Activated CD8-positive, alpha-beta T cell treated with anti-CD3 and anti-CD28 coated beads, Interleukin-2, amount 10 ng/mL, durations not matched to agents 7 days and 5 days (primary cell): ENCODE results near the gene KCNMA1. TPM values are rescaled to one million over a fixed set of nuclear protein-coding genes. Genes with fewer than 3 reads are reported as not detected.

ENCODE experiments used
- ATAC-seq: fragments of 150-1000 bp; cut with Tn5 transposase; one replicate; pipeline ENCODE4 v1.10.0; 2021; ENCODE audit warnings: moderate library complexity
- CTCF ChIA-PET: fragments of 350-600 bp; sonication (Branson Sonifier 250); formaldehyde crosslinking; loops from one replicate; lab custom pipeline; 2021; ENCODE audit warnings: antibody characterized with exemption; lab: Charles Lee
- POLR2A ChIA-PET: fragments of 350-600 bp; sonication (Branson Sonifier 250); formaldehyde crosslinking; loops from one replicate; lab custom pipeline; 2021; ENCODE audit warnings: antibody characterized with exemption; lab: Charles Lee
- DNase-seq: peaks from one replicate; pipeline ENCODE4 v3.0.0-alpha.2; 2020
- H3K27ac Mint-ChIP-seq: one replicate; pipeline ENCODE4 v1.8.0; 2021; ENCODE audit warnings: mild to moderate bottlenecking, mixed read lengths
- H3K27me3 Mint-ChIP-seq: one replicate; pipeline ENCODE4 v1.8.0; 2021; ENCODE audit warnings: low read depth, mixed read lengths
- H3K36me3 Mint-ChIP-seq: one replicate; pipeline ENCODE4 v1.8.0; 2021; ENCODE audit warnings: low read depth, mixed read lengths
- H3K4me1 Mint-ChIP-seq: one replicate; pipeline ENCODE4 v1.8.0; 2021; ENCODE audit warnings: low read depth, mixed read lengths
- H3K4me3 Mint-ChIP-seq: one replicate; pipeline ENCODE4 v1.8.0; 2021; ENCODE audit warnings: mild to moderate bottlenecking, mixed read lengths
- H3K9me3 Mint-ChIP-seq: one replicate; pipeline ENCODE4 v1.8.0; 2022; ENCODE audit warnings: mixed read lengths; ENCODE audit not compliant: insufficient read depth
- total RNA-seq, 2 experiments: library from RNA; stranded (reverse); gene quantifications; one replicate each; pipeline ENCODE4 v1.2.3, GENCODE V29; 2021

The KCNMA1 gene
- total RNA-seq, 2 experiments from 2014 or later = 0.16 TPM

DNA sequence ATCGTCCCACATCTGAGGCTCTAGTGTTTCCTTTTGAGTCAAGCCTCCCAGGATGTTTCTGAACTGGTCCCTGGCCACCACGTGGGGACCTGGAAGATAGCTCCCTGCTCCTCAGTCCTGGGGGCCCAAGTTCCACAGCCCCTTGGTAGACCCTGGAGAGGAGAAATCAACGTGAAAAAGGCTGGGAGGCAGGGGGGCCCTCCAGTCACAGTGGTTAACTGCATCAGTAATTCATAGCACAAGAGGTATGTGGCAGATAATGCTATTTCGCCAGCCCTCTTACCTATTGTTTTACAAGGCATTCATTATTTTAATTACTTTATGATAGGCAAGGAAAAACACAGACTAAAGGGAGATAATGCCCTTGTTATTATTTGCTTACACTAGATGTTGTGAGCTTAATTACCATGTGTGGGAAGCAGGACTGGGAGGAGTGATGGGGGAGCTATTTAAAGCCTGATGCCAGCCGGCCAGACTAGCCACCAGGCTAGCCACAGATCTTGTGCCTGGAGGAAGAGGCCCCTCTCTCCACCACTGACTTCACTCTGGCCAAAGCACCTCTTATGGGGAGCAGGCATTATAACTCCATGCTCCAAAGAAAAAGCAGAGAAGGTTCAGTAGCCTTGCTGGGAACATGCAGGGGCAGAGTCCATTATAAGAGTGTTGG lies 230.7 kb downstream of the KCNMA1 start:
- DNase-seq = no peak
- H3K36me3 Mint-ChIP-seq = no peaks in the 10 kb centered on the region
- no peaks in the 10 kb centered on the region for H3K9me3 Mint-ChIP-seq
- no peak overlapping the region for H3K4me3 Mint-ChIP-seq
- ATAC-seq = no peak
- no peaks in the 10 kb centered on the region for H3K27me3 Mint-ChIP-seq
- H3K27ac Mint-ChIP-seq = no peak overlapping the region
- ChIA-PET POLR2A (no interaction called here), CTCF (no interaction called here)
- no peaks in the 10 kb centered on the region for H3K4me1 Mint-ChIP-seq

DNA sequence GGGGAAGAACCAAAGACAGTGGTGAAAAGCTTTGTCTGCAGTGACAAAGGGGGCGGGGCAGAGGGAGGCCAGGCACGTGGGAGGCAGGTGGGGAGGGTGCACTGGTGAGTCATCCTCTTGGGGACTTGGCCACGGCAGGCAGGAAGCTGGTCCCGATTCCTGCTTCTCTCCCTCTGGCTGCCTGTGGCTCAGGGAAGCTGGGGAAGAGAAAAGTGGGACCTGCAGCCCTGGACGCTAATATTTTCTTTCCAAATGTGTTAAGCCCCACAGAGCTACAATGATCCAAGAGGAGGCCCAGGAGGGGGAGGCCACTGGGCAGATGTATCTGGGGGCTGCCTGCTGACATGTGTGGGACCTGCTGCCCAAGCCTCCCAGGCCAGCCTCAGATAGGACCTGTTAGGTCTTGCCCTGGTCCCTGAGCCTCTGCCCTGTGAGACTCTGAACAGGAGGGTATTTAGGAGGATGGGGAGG lies 231.8 kb downstream of the KCNMA1 start:
- ChIA-PET POLR2A (interaction anchor here (0.6 kb wide), 1 partner anchor 14 kb away, joined by 3 read pairs; no protein-coding TSS in a partner anchor), CTCF (no interaction called here)
- DNase-seq = peak; percentile 30

GRCh38 chr10:77404810-77405209 lies 232.8 kb downstream of the KCNMA1 start:
- DNase-seq = no peak
- ChIA-PET POLR2A (no interaction called here), CTCF (no interaction called here)
- Mint-ChIP-seq H3K4me1 (no peaks in the 10 kb centered on the region), H3K36me3 (no peaks in the 10 kb centered on the region), H3K27me3 (no peaks in the 10 kb centered on the region), H3K4me3 (no peak overlapping the region), H3K9me3 (no peaks in the 10 kb centered on the region), H3K27ac (no peak overlapping the region)
- no peak for ATAC-seq

More for the DNA sequence above, 231.8 kb downstream of the KCNMA1 start:
- Mint-ChIP-seq H3K36me3 (no peaks in the 10 kb centered on the region), H3K27ac (no peak overlapping the region), H3K9me3 (no peaks in the 10 kb centered on the region), H3K4me3 (no peak overlapping the region), H3K27me3 (no peaks in the 10 kb centered on the region), H3K4me1 (no peaks in the 10 kb centered on the region)
- ATAC-seq = no peak

DNA sequence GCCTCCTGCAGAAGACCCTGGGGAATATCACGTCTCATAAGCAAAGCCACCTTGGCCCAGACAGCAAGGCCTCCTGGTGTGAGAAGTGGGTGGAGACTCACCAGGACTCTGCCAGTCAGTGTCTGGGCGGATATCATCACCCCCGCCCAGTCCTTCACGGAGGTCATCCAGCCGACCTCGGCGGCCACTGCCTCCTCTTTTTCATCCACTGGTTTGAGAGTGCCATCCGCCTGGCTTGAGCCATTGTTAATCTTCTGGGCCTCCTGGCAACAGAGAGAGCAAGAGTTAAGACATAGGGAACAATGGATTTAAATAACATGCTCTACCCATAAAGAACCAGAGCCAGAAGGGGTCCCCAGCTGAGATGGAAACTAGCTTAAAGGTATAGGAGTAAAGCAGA lies 233.8 kb downstream of the KCNMA1 start:
- no peak for ATAC-seq
- ChIA-PET CTCF (interaction anchor here (0.9 kb wide), 1 partner anchor 11 kb away, joined by 4 read pairs; no protein-coding TSS in a partner anchor), POLR2A (interaction anchor here (0.6 kb wide), 1 partner anchor 26 kb away, joined by 3 read pairs; no protein-coding TSS in a partner anchor)
- Mint-ChIP-seq H3K9me3 (no peaks in the 10 kb centered on the region), H3K36me3 (no peaks in the 10 kb centered on the region), H3K4me1 (no peaks in the 10 kb centered on the region), H3K27ac (no peak overlapping the region), H3K4me3 (no peak overlapping the region), H3K27me3 (peaks cover under 1% of the 10 kb centered on the region)
- no peak for DNase-seq

DNA sequence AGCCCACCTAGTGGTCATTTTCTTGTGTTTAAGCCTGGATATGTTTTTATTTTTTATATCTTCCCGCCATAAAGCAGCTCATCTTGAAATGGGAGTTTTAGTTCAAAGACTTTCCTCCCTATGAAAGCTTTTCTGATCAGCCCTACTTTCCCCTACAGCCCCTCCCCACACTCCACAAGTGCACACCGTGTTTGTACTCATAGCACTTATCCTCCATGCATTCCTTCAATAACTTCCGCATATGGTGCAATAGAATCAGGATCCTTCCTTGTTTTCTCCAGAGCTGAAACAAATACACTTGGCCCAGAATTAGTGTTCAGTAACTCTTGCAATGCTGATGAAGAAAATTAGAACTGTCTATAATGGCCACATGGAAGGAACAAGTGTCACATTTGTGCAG lies 235.9 kb downstream of the KCNMA1 start:
- Mint-ChIP-seq H3K27me3 (peaks cover 11% of the 10 kb centered on the region), H3K4me3 (no peak overlapping the region), H3K4me1 (no peaks in the 10 kb centered on the region), H3K36me3 (no peaks in the 10 kb centered on the region), H3K9me3 (no peaks in the 10 kb centered on the region), H3K27ac (no peak overlapping the region)
- DNase-seq (no peak), ATAC-seq (no peak)
- CTCF ChIA-PET = no interaction called here
- POLR2A ChIA-PET = no interaction called here

DNA sequence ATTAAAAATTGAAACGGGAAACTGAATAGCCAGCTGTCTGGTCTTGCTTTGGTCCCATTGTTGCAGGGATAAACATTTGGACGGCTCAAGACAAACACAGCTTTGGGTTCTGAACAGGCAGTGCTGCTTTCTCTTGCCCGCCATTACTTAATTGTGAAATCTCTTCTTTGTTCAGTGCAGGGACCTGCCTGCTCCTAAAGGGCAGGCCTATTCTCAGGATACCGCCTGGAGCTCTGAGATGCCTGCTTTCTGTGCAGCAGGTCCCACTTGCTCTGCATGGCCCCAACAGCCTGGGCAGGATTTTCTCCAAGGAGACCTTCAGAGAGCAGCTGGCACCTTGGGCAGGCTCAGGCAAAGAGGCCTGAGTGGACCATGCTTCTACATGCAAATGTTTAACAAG lies 237.6 kb downstream of the KCNMA1 start:
- no peaks in the 10 kb centered on the region for H3K36me3 Mint-ChIP-seq
- peaks cover 13% of the 10 kb centered on the region for H3K27me3 Mint-ChIP-seq
- no peak for DNase-seq
- CTCF ChIA-PET = no interaction called here
- no peak overlapping the region for H3K27ac Mint-ChIP-seq
- no peak for ATAC-seq
- H3K4me3 Mint-ChIP-seq = no peak overlapping the region
- H3K4me1 Mint-ChIP-seq = no peaks in the 10 kb centered on the region
- H3K9me3 Mint-ChIP-seq = no peaks in the 10 kb centered on the region
- POLR2A ChIA-PET = no interaction called here

DNA sequence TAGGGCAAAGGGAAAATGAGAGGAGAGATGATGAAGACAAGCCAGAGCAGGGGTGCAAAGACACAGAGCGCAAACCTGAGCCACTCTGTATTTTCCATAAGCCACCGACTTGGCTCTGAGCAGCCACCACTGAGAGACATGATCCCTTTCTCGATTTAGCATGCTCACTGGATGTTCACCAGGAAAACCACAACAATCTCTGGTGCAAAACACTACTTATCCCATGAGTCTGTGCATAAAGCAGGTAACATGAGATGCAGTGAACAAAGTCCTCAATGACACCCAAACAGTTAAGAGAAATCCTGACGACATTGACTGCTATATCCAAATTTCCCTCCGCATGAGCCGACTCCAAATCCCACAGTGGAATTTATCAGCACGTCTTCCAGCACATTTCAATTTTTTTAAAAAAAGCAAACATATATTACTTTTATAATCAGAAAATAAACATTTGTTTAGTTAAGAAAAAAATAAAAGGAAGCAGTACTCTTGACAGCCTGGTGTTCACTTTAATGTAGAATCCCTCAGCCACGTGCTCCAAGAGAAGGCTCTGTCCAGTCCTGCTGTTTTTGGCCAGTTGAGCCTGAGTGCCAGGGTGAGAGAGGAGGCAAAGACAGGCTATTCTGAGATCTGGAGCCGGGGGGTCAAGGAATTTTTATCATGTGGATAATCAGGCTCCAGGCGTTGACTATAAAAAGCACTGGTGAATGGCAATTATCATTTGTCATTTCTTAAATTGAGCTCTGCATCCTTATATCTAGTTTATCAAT lies 238.4 kb downstream of the KCNMA1 start:
- no peaks in the 10 kb centered on the region for H3K36me3 Mint-ChIP-seq
- H3K27me3 Mint-ChIP-seq = peaks cover 13% of the 10 kb centered on the region
- CTCF ChIA-PET = no interaction called here
- POLR2A ChIA-PET = no interaction called here
- H3K27ac Mint-ChIP-seq = no peak overlapping the region
- H3K4me1 Mint-ChIP-seq = no peaks in the 10 kb centered on the region
- no peak for ATAC-seq
- H3K9me3 Mint-ChIP-seq = no peaks in the 10 kb centered on the region
- no peak overlapping the region for H3K4me3 Mint-ChIP-seq
- DNase-seq = no peak

GRCh38 chr10:77398558-77398957 lies 239.1 kb downstream of the KCNMA1 start:
- no peak for DNase-seq
- Mint-ChIP-seq H3K27ac (no peak overlapping the region), H3K4me3 (no peak overlapping the region), H3K4me1 (no peaks in the 10 kb centered on the region), H3K36me3 (no peaks in the 10 kb centered on the region), H3K9me3 (no peaks in the 10 kb centered on the region), H3K27me3 (peaks cover 13% of the 10 kb centered on the region)
- POLR2A ChIA-PET = no interaction called here
- CTCF ChIA-PET = no interaction called here
- no peak for ATAC-seq

- no peaks in the 10 kb centered on the region for H3K9me3 Mint-ChIP-seq
- ATAC-seq = no peak
- H3K4me1 Mint-ChIP-seq = no peaks in the 10 kb centered on the region
- H3K4me3 Mint-ChIP-seq = no peak overlapping the region
- CTCF ChIA-PET = no interaction called here
- no peaks in the 10 kb centered on the region for H3K36me3 Mint-ChIP-seq
- no peak for DNase-seq
- POLR2A ChIA-PET = no interaction called here
- no peak overlapping the region for H3K27ac Mint-ChIP-seq
- peaks cover 13% of the 10 kb centered on the region for H3K27me3 Mint-ChIP-seq
Measured at GRCh38 chr10:77397103-77397502, 240.5 kb downstream of the KCNMA1 start.

DNA sequence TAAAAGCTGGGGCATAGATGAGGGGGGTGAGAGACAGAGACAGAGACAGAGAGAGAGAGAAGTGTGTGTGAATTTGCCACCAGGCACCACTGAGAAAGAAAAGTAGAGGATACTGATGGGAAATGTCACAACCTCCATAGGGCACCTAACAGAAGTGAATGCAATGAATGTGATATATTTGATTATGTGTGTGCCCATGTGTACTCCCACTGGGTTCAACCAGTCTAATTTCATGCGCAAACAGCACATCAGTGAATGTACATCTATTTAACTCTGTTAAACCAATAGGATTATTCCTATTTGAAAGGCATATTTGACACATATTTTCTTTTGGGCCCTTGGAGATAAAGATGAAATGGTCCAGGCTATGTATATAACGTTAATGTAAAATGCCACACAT lies 241.3 kb downstream of the KCNMA1 start:
- no peak for ATAC-seq
- Mint-ChIP-seq H3K27ac (no peak overlapping the region), H3K27me3 (peaks cover 13% of the 10 kb centered on the region), H3K36me3 (no peaks in the 10 kb centered on the region), H3K9me3 (no peaks in the 10 kb centered on the region), H3K4me3 (no peak overlapping the region), H3K4me1 (no peaks in the 10 kb centered on the region)
- DNase-seq = no peak
- ChIA-PET POLR2A (no interaction called here), CTCF (no interaction called here)

- Mint-ChIP-seq H3K27me3 (peaks cover 13% of the 10 kb centered on the region), H3K4me3 (no peak overlapping the region), H3K9me3 (no peaks in the 10 kb centered on the region), H3K36me3 (no peaks in the 10 kb centered on the region), H3K4me1 (no peaks in the 10 kb centered on the region), H3K27ac (no peak overlapping the region)
- ChIA-PET CTCF (no interaction called here), POLR2A (interaction anchor here (0.6 kb wide), 1 partner anchor 1947 kb away, joined by 3 read pairs; no protein-coding TSS in a partner anchor)
- ATAC-seq = no peak
- no peak for DNase-seq
Measured at GRCh38 chr10:77393821-77394501, 243.6 kb downstream of the KCNMA1 start.

DNA sequence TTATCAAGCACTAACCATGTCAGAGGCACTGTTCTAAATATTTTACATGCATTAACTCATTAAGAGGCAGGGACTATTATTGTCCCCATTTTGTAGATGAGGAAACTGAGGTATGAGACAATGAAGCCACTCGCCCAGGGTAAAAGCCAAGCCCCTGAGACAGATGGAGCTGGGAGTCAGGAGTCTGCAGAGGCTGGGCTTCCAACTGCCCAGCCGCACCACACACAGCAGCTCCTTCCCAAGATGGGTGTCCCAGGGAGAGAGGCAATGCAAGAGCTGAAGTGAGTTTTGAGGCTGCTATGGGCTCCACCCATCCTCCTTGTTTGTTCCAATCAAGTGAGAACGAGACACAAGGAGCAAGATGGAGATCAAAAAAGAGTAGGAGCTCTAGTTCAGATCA lies 244.2 kb downstream of the KCNMA1 start:
- CTCF ChIA-PET = no interaction called here
- Mint-ChIP-seq H3K4me1 (no peaks in the 10 kb centered on the region), H3K4me3 (no peak overlapping the region), H3K9me3 (no peaks in the 10 kb centered on the region), H3K27me3 (peaks cover 9% of the 10 kb centered on the region), H3K36me3 (no peaks in the 10 kb centered on the region), H3K27ac (no peak overlapping the region)
- DNase-seq (no peak), ATAC-seq (no peak)
- POLR2A ChIA-PET = interaction anchor here (0.6 kb wide), 1 partner anchor 1947 kb away, joined by 3 read pairs; no protein-coding TSS in a partner anchor
